Body of pancreas (tissue), 4 donors: Measurements from ENCODE around the gene ANKRD39.

Experiments
- POLR2A ChIP-seq, 3 donors: fragments of 450-650 bp; IDR thresholded peaks; one replicate each; pipeline ENCODE4 v1.6.1; 2016; ENCODE audit warnings: antibody characterized with exemption in 3 of 3, mild to moderate bottlenecking in 2 of 3
- TF ChIP-seq, protein P1 (sequence below), 7 experiments: fragments of 450-650 bp in 4 of 7; fragments of 200-600 bp in 3 of 7; sonication (generic) in 3 of 7; IDR thresholded peaks; one replicate each; pipeline ENCODE4 v1.5.1; 2016 to 2019; ENCODE audit warnings: antibody characterized with exemption in 7 of 7

DNA sequence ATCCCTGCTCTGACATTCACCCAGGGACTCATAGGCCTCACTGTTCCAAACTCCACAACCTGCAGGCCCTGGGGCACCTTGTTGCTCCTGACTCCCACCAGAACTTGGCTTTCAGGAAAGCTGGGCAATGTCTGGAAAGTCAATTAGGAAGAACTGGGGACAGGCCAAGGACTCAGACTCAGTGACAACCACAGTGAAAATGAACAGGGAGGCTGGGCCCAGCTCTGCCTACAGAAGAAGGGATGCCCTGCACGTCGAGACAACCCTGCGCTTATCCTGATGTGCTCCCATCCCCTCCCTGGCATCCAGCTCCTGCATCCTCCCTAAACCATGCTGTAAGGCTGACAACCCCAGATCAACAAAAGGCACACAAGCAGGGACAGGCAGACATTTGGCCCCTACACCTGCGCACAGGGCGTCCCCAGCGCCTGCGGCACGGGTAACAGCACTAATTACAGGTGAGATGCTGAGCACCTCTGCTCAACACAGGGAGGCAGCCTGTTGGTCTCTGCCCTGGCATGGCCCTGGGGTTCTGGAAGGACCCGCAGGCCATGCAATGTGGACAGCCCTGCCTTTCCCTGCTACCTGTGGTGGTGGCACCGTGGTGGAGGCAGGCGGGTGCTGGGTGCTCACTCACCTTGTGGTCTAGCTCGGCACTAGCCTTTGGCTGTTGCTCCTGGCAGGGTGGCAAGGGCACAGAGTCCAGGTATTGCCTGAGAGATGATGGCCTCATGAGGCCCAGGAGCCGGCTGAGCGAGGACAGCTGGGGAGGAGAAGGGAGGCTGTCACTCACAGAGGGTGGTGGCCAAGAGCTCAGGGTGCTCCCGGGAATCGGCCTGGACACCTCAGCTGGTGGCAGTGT lies 35.7 kb upstream of the ANKRD39 start:
- TF ChIP-seq, protein P1, sequence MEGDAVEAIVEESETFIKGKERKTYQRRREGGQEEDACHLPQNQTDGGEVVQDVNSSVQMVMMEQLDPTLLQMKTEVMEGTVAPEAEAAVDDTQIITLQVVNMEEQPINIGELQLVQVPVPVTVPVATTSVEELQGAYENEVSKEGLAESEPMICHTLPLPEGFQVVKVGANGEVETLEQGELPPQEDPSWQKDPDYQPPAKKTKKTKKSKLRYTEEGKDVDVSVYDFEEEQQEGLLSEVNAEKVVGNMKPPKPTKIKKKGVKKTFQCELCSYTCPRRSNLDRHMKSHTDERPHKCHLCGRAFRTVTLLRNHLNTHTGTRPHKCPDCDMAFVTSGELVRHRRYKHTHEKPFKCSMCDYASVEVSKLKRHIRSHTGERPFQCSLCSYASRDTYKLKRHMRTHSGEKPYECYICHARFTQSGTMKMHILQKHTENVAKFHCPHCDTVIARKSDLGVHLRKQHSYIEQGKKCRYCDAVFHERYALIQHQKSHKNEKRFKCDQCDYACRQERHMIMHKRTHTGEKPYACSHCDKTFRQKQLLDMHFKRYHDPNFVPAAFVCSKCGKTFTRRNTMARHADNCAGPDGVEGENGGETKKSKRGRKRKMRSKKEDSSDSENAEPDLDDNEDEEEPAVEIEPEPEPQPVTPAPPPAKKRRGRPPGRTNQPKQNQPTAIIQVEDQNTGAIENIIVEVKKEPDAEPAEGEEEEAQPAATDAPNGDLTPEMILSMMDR (IDR thresholded peaks at IDR 0.05), result no peak
- TF ChIP-seq POLR2A (IDR thresholded peaks at IDR 0.05), result no peak
